GM12873 (cell line): ENCODE measurements around the gene ATAD3A.

ENCODE experiments used
- CTCF ChIP-seq: IDR thresholded peaks from 2 replicates; pipeline ENCODE4 v1.5.1; 2012; ENCODE audit warnings: low read depth, mild to moderate bottlenecking, moderate library complexity, low read length, control low read depth; ENCODE audit not compliant: insufficient read depth; ENCODE audit errors: missing control alignments

Gene ATAD3A

DNA sequence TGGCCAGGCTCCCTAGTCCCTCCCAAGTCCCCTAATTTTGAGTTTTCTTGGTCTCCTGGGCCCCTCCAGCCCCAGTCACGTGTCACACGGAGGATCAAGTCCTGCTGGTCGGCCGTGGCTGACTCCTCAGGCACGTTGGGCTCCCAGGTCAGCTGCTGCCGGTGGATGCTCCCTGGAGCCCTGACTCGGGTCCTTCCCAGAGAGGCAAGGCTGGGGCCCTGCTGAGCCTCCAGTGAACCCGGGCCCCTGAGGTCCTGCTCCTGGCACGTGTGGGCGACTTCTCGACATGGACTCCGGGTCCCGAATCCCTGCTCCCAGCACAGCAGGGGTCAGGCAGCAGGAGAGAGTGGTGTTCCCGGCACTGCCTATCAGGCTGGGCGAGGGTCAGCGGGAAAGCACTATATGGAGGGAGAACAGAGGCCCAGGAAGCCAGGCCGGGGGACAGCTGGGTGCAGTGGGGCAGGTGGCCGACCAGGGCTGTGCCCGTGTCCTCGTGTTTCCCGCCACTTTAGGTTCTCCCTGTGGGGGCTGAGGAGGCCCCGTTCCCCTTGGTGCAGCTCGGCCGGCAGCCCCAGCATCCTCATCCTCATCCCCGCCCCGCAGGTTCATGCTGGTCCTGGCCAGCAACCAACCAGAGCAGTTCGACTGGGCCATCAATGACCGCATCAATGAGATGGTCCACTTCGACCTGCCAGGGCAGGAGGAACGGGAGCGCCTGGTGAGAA lies 15.3 kb downstream of the ATAD3A start:
- no peak for TF ChIP-seq CTCF

GRCh38 chr1:1528301-1529267 lies 16.6 kb downstream of the ATAD3A start:
- TF ChIP-seq CTCF: no peak

DNA sequence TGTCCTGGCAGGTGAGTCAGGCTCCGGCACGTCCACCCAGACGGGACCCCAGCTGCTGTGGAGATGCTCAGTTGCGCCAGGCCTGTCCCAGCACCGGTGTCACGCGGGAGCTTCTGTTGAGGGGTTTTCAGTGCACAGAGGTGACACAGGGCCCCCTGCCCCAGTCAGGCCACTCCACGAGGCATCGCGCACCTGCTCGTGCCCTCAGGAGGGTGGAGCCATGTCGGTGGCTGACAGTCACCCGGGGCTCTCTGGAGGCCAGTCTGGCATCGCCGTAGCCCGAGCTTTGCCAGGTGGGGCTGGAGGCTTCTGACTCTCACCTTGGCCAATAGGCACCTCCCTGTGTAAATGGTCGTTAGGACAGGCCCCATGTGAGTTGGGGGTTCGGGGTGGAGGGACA lies 17.4 kb downstream of the ATAD3A start:
- TF ChIP-seq CTCF: no peak

DNA sequence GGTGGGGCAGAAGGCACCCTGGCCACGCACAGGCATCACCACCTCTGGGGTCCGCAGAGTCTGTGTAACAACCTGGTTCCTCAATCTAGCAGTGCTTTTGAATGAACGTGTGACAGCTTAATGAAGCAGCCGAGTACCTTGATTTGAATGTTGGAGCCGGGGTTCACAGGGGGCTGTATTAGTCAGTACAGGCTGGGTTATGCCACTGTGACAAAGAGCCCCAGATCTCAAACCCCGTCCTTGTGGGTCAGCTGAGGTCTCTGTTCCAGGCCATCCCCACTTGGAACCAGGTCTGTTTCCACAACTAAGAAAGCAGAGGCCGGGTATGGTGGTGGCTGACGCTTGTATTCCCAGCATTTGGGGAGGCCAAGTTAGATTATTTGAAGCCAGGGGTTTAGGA lies 18.0 kb downstream of the ATAD3A start:
- no peak for TF ChIP-seq CTCF

DNA sequence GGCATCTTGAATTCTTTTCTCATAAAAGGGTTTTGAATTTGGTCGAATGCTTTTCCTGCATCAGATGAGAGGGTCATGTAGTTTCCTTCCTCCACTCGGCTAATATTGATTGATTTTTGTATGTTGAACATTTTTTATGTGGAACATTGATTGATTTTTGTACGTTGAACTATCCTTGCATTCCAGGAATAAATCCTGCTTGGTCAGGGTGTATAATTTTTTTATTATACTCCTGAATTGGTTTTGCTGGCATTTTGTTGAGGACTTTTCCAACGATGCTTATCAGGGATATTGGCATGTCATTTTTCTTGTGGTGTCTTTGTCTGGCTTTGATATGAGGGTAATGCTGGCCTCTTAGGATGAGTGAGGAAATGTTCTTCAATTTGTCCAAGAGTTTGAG lies 20.0 kb downstream of the ATAD3A start:
- TF ChIP-seq CTCF: no peak

DNA sequence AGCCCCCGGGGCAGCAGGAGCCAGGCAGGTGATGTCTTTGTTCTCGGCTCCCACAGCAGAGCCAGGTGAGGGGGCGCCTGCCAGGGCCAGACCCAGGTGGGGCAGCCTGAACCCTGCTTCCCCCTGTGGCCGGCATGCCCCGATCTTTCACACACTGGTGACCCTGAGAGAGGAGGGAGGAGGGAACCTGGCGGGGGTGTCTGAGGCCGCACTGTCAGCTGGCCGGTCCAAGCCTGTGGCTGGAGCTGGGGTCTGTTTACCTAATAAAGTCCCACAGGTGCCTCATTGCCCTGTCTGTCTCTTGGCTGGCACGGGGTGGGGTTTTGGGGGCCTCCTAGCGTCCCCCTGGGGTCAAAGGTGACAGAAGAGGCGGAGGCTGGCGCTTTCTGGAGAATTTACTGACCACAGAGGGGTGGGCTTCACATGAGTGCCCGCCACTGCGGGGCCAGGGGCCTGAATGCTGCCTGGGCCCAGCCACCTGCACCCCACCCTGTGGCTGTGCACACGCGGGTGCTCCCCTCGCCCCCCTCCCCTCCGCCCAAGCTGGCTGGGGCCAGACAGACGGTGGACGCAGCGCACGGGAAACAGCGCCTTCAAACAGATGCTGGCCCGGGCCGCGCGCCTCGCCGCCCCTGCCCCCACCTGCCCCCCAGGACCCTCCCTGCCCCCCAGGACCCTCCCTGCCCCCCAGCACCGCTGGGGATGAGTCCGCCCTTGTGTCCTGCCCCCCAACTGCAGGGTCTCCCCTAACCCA lies 22.6 kb downstream of the ATAD3A start:
- TF ChIP-seq CTCF: no peak
